HepG2 (cell line): ENCODE results near the gene MARVELD3. TPM values are rescaled to one million over a fixed set of nuclear protein-coding genes. Genes with fewer than 3 reads are reported as not detected.

Experiments used
- AHDC1 ChIP-seq: sonication (generic); formaldehyde crosslinking; IDR thresholded peaks from 2 replicates; pipeline ENCODE4 v1.5.1; 2020; ENCODE audit warnings: mild to moderate bottlenecking, missing genetic modification reagents, borderline replicate concordance
- AKNA ChIP-seq: sonication (generic); formaldehyde crosslinking; IDR thresholded peaks from 2 replicates; pipeline ENCODE4 v1.4.0; 2020; ENCODE audit warnings: missing genetic modification reagents, borderline replicate concordance
- BCL3 ChIP-seq: sonication (generic); formaldehyde crosslinking; IDR thresholded peaks from 2 replicates; pipeline ENCODE4 v1.5.1; 2020; ENCODE audit warnings: mild to moderate bottlenecking, missing genetic modification reagents, moderate library complexity
- HOXA5 ChIP-seq: sonication (generic); formaldehyde crosslinking; IDR thresholded peaks from 2 replicates; pipeline ENCODE4 v1.4.0; 2020; ENCODE audit warnings: missing genetic modification reagents
- JDP2 ChIP-seq: sonication (generic); formaldehyde crosslinking; IDR thresholded peaks from 2 replicates; pipeline ENCODE4 v1.8.1; 2022; ENCODE audit warnings: missing genetic modification reagents, borderline replicate concordance
- KAT7 ChIP-seq: IDR thresholded peaks from 2 replicates; pipeline ENCODE4 v1.6.1; 2018; ENCODE audit warnings: borderline replicate concordance, missing compliant biosample characterization
- KMT2A ChIP-seq: sonication (generic); formaldehyde crosslinking; IDR thresholded peaks from 2 replicates; pipeline ENCODE4 v1.4.0; 2020; ENCODE audit warnings: missing genetic modification reagents
- RBFOX2 ChIP-seq: fragments of 200-400 bp; formaldehyde crosslinking; IDR thresholded peaks from 2 replicates; pipeline ENCODE4 v1.6.1; 2017; ENCODE audit warnings: low read depth, mild to moderate bottlenecking, low read length
- SCMH1 ChIP-seq: sonication (generic); formaldehyde crosslinking; IDR thresholded peaks from 2 replicates; pipeline ENCODE4 v1.9.0; 2021; ENCODE audit warnings: missing genetic modification reagents, mild to moderate bottlenecking, borderline replicate concordance
- SMYD3 ChIP-seq: sonication (generic); formaldehyde crosslinking; IDR thresholded peaks from 2 replicates; pipeline ENCODE4 v1.8.1; 2023; ENCODE audit warnings: mild to moderate bottlenecking, missing genetic modification reagents
- TEAD2 ChIP-seq: sonication (generic); formaldehyde crosslinking; IDR thresholded peaks from 2 replicates; pipeline ENCODE4 v1.9.0; 2021; ENCODE audit warnings: missing genetic modification reagents
- ZBED4 ChIP-seq: sonication (generic); formaldehyde crosslinking; IDR thresholded peaks from 2 replicates; pipeline ENCODE4 v1.4.0; 2020; ENCODE audit warnings: missing genetic modification reagents, borderline replicate concordance
- ZIK1 ChIP-seq: sonication (generic); formaldehyde crosslinking; IDR thresholded peaks from 2 replicates; pipeline ENCODE4 v1.5.0; 2020; ENCODE audit warnings: mild to moderate bottlenecking, low read depth, missing genetic modification reagents, borderline replicate concordance
- ZNF724P ChIP-seq: sonication (generic); formaldehyde crosslinking; IDR thresholded peaks from 2 replicates; pipeline ENCODE4 v1.8.0; 2022; ENCODE audit warnings: missing genetic modification reagents, borderline replicate concordance
- polyA plus RNA-seq, 8 experiments: library from polyadenylated mRNA; depleted of rRNA in 3 of 8; stranded (reverse) in 7 of 8; unstranded in 1 of 8; fragments of >200 nt; fragmentation: Illumina TruSeq in 4 of 8; extraction: Trizol in 4 of 8; gene quantifications; 2 replicates each; pipeline versions ENCODE4 v1.2.1 to v1.2.3, GENCODE V29; 2011 to 2016; ENCODE audit warnings: low read depth in 4 of 8, missing spikeins in 1 of 8, mixed read lengths in 1 of 8; ENCODE audit not compliant: insufficient read depth in 1 of 8
- total RNA-seq, 5 experiments: library from RNA; depleted of rRNA; stranded (reverse); fragments of >200 nt; fragmentation: Illumina TruSeq; extraction: Trizol; gene quantifications; 2 replicates each; pipeline ENCODE4 v1.2.3, GENCODE V29; 2016; ENCODE audit warnings: low read depth in 1 of 5

Gene MARVELD3
- total and polyA plus RNA-seq, 2 of the 13 experiments (the other 11 are each of a cell fraction or from before 2014, with no cell fraction given), result 4.8 to 5.6 TPM

GRCh38 chr16:71585318-71585703 is 40.7 kb upstream of the MARVELD3 start (continued):
- no peak for TF ChIP-seq ZNF724P (CRISPR knock-in tag)
- TF ChIP-seq SMYD3, result 0 out of 2 replicates have a peak, but pooled peaks have one; percentile 42
- TF ChIP-seq TEAD2 (CRISPR knock-in tag), result no peak
- 0 out of 2 replicates have a peak, but pooled peaks have one; percentile 82 for TF ChIP-seq AHDC1 (CRISPR knock-in tag)
- TF ChIP-seq AKNA (CRISPR knock-in tag), result no peak
- 0 out of 2 replicates have a peak, but pooled peaks have one; percentile 29 for TF ChIP-seq KMT2A
- TF ChIP-seq SCMH1 (CRISPR knock-in tag), result no peak
- no peak for TF ChIP-seq BCL3 (CRISPR knock-in tag)
- TF ChIP-seq HOXA5, result no peak
- TF ChIP-seq ZIK1, result 0 out of 2 replicates have a peak, but pooled peaks have one; percentile 40
- TF ChIP-seq KAT7 (CRISPR knock-in tag), result no peak
- TF ChIP-seq ZBED4 (CRISPR knock-in tag), result no peak; the same call in 1 of the 2 replicates
- no peak for TF ChIP-seq JDP2
- TF ChIP-seq RBFOX2, result peak; percentile 57; the same call in 1 of the 2 replicates
